ENCODE data around the gene RASAL2.

Gene RASAL2

GRCh38 chr1:178529364-178530036 is 435.6 kb downstream of the RASAL2 start:
- no peak for DNase-seq (ENCODE audit: low read depth in 2 of 2)
- no peak overlapping the region for H3K4me3 ChIP-seq (replicated peaks in 1 of 2; ENCODE audit: low read depth in 2 of 2, low read length in 2 of 2)
- no peak for TF ChIP-seq CTCF (IDR thresholded peaks at IDR 0.05; ENCODE audit: low read depth, low read length)

GRCh38 chr1:178530037-178530402 is 436.1 kb downstream of the RASAL2 start:
- H3K4me3 ChIP-seq (replicated peaks in 1 of 2; ENCODE audit: low read depth in 2 of 2, low read length in 2 of 2), result no peak overlapping the region
- peak; percentile 48 to 79 for DNase-seq (ENCODE audit: low read depth in 2 of 2)
- no peak for TF ChIP-seq CTCF (IDR thresholded peaks at IDR 0.05; ENCODE audit: low read depth, low read length)

GRCh38 chr1:178530502-178530901 is 436.6 kb downstream of the RASAL2 start:
- no peak overlapping the region for H3K4me3 ChIP-seq (replicated peaks in 1 of 2; ENCODE audit: low read depth in 2 of 2, low read length in 2 of 2)
- no peak for DNase-seq (ENCODE audit: low read depth in 2 of 2)
- no peak for TF ChIP-seq CTCF (IDR thresholded peaks at IDR 0.05; ENCODE audit: low read depth, low read length)

- TF ChIP-seq CTCF (IDR thresholded peaks at IDR 0.05; ENCODE audit: low read depth, low read length), result no peak
- H3K4me3 ChIP-seq (replicated peaks in 1 of 2; ENCODE audit: low read depth in 2 of 2, low read length in 2 of 2), result no peak overlapping the region
- no peak for DNase-seq (ENCODE audit: low read depth in 2 of 2)
Observed at GRCh38 chr1:178531887-178532286, 438.0 kb downstream of the RASAL2 start.

- TF ChIP-seq CTCF (IDR thresholded peaks at IDR 0.05; ENCODE audit: low read depth, low read length), result peak; percentile 91
- DNase-seq (ENCODE audit: low read depth in 2 of 2), result peak; percentile 87
- H3K4me3 ChIP-seq (replicated peaks in 1 of 2; ENCODE audit: low read depth in 2 of 2, low read length in 2 of 2), result no peak overlapping the region
Observed at GRCh38 chr1:178532392-178532791, 438.5 kb downstream of the RASAL2 start.

- no peak for DNase-seq (ENCODE audit: low read depth in 2 of 2)
- no peak for TF ChIP-seq CTCF (IDR thresholded peaks at IDR 0.05; ENCODE audit: low read depth, low read length)
- H3K4me3 ChIP-seq (replicated peaks in 1 of 2; ENCODE audit: low read depth in 2 of 2, low read length in 2 of 2), result no peak overlapping the region
Observed at GRCh38 chr1:178533121-178533946, 439.4 kb downstream of the RASAL2 start.
